ENCODE data around the gene DISC1. TPM values are rescaled to one million over a fixed set of nuclear protein-coding genes. Genes with fewer than 3 reads are reported as not detected.
A peak's percentile ranks its signal among the peaks of the same experiment; 100 is the strongest.

Gene DISC1
- total RNA-seq, 1 experiment from 2014 or later, result 2.1 TPM

- POLR2A ChIA-PET, result interaction anchor here (1.1 kb wide), 1 partner anchor 8 kb away, joined by 3 read pairs; no protein-coding TSS in a partner anchor
- intact Hi-C loops (cut with micrococcal nuclease), result loop anchor here (10.0 kb wide), 1 partner anchor 802 kb away; no protein-coding TSS in a partner anchor
- CTCF ChIA-PET, result interaction anchor here (0.6 to 2.9 kb wide), 5 partner anchors 16 to 809 kb away, joined by 3 to 8 read pairs (median 4); no protein-coding TSS in a partner anchor
- Mint-ChIP-seq H3K27ac (ENCODE audit: low read depth, unreplicated experiment) (no peak overlapping the region), H3K4me1 (ENCODE audit: insufficient read depth, unreplicated experiment) (no peaks in the 10 kb centered on the region), H3K4me3 (ENCODE audit: unreplicated experiment) (no peak overlapping the region), H3K36me3 (ENCODE audit: insufficient read depth, unreplicated experiment) (no peaks in the 10 kb centered on the region), H3K27me3 (ENCODE audit: insufficient read depth, unreplicated experiment) (peaks cover 11% of the 10 kb centered on the region), H3K9me3 (ENCODE audit: unreplicated experiment) (no peaks in the 10 kb centered on the region)
- no TSS peak for BruUV-seq (replicated peaks)
- DNase-seq (ENCODE audit: unreplicated experiment), result no peak
- no peak for TF ChIP-seq CTCF (IDR thresholded peaks at IDR 0.05; ENCODE audit: unreplicated experiment)
These were observed 95.8 kb downstream of the DISC1 start for GRCh38 chr1:231722356-231722755.

GRCh38 chr1:231723146-231723545, 96.6 kb downstream of the DISC1 start:
- no peak for TF ChIP-seq CTCF (IDR thresholded peaks at IDR 0.05; ENCODE audit: unreplicated experiment)
- intact Hi-C loops (cut with micrococcal nuclease), result loop anchor here (10.0 kb wide), 1 partner anchor 802 kb away; no protein-coding TSS in a partner anchor
- DNase-seq (ENCODE audit: unreplicated experiment), result no peak
- ChIA-PET POLR2A (interaction anchor here (1.1 kb wide), 1 partner anchor 8 kb away, joined by 3 read pairs; no protein-coding TSS in a partner anchor), CTCF (no interaction called here)
- Mint-ChIP-seq H3K36me3 (ENCODE audit: insufficient read depth, unreplicated experiment) (no peaks in the 10 kb centered on the region), H3K27me3 (ENCODE audit: insufficient read depth, unreplicated experiment) (peaks cover 5% of the 10 kb centered on the region), H3K9me3 (ENCODE audit: unreplicated experiment) (no peaks in the 10 kb centered on the region), H3K27ac (ENCODE audit: low read depth, unreplicated experiment) (no peak overlapping the region), H3K4me3 (ENCODE audit: unreplicated experiment) (no peak overlapping the region), H3K4me1 (ENCODE audit: insufficient read depth, unreplicated experiment) (no peaks in the 10 kb centered on the region)
- no TSS peak for BruUV-seq (replicated peaks)

- ChIA-PET CTCF (interaction anchor here (0.6 to 2.6 kb wide), 18 partner anchors 8 to 903 kb away, joined by 3 to 24 read pairs (median 5); no protein-coding TSS in a partner anchor), POLR2A (no interaction called here)
- no TSS peak for BruUV-seq (replicated peaks)
- Mint-ChIP-seq H3K27me3 (ENCODE audit: insufficient read depth, unreplicated experiment) (no peaks in the 10 kb centered on the region), H3K4me1 (ENCODE audit: insufficient read depth, unreplicated experiment) (no peaks in the 10 kb centered on the region), H3K27ac (ENCODE audit: low read depth, unreplicated experiment) (no peak overlapping the region), H3K9me3 (ENCODE audit: unreplicated experiment) (no peaks in the 10 kb centered on the region), H3K4me3 (ENCODE audit: unreplicated experiment) (no peak overlapping the region), H3K36me3 (ENCODE audit: insufficient read depth, unreplicated experiment) (no peaks in the 10 kb centered on the region)
- DNase-seq (ENCODE audit: unreplicated experiment), result no peak
- intact Hi-C loops (cut with micrococcal nuclease), result loop anchor here (2.0 to 10.0 kb wide), 2 partner anchors 143 to 801 kb away; no protein-coding TSS in a partner anchor
- no peak for TF ChIP-seq CTCF (IDR thresholded peaks at IDR 0.05; ENCODE audit: unreplicated experiment)
These were observed 97.5 kb downstream of the DISC1 start for GRCh38 chr1:231724041-231724440.

- peak; percentile 79 for TF ChIP-seq CTCF (IDR thresholded peaks at IDR 0.05; ENCODE audit: unreplicated experiment)
- no peak overlapping the region for H3K4me3 Mint-ChIP-seq (ENCODE audit: unreplicated experiment)
- H3K27ac Mint-ChIP-seq (ENCODE audit: low read depth, unreplicated experiment), result no peak overlapping the region
- ChIA-PET CTCF (interaction anchor here (0.6 to 2.6 kb wide), 41 partner anchors 9 to 1688 kb away, joined by 3 to 24 read pairs (median 4); partner anchors contain the start of gene SIPA1L2), POLR2A (interaction anchor here (0.5 to 1.8 kb wide), 4 partner anchors 10 to 905 kb away, joined by 3 to 6 read pairs (median 3); partner anchors contain the start of gene SIPA1L2)
- DNase-seq (ENCODE audit: unreplicated experiment), result peak; percentile 90
- H3K36me3 Mint-ChIP-seq (ENCODE audit: insufficient read depth, unreplicated experiment), result no peaks in the 10 kb centered on the region
- no TSS peak for BruUV-seq (replicated peaks)
- intact Hi-C loops (cut with micrococcal nuclease), result loop anchor here (1.0 to 10.0 kb wide), 4 partner anchors 142 to 904 kb away; no protein-coding TSS in a partner anchor
- no peaks in the 10 kb centered on the region for H3K27me3 Mint-ChIP-seq (ENCODE audit: insufficient read depth, unreplicated experiment)
- H3K4me1 Mint-ChIP-seq (ENCODE audit: insufficient read depth, unreplicated experiment), result no peaks in the 10 kb centered on the region
- no peaks in the 10 kb centered on the region for H3K9me3 Mint-ChIP-seq (ENCODE audit: unreplicated experiment)
These were observed 98.5 kb downstream of the DISC1 start for GRCh38 chr1:231724876-231725647.

Measured in MCF 10A (cell line).